GOT3 (cell line): Measurements from ENCODE around the gene TMEM163.

Experiments
- DNase-seq: peaks from one replicate; lab custom pipeline; 2025; ENCODE audit warnings: mixed read lengths; lab: John Stamatoyannopoulos, UW

TMEM163 gene

DNA sequence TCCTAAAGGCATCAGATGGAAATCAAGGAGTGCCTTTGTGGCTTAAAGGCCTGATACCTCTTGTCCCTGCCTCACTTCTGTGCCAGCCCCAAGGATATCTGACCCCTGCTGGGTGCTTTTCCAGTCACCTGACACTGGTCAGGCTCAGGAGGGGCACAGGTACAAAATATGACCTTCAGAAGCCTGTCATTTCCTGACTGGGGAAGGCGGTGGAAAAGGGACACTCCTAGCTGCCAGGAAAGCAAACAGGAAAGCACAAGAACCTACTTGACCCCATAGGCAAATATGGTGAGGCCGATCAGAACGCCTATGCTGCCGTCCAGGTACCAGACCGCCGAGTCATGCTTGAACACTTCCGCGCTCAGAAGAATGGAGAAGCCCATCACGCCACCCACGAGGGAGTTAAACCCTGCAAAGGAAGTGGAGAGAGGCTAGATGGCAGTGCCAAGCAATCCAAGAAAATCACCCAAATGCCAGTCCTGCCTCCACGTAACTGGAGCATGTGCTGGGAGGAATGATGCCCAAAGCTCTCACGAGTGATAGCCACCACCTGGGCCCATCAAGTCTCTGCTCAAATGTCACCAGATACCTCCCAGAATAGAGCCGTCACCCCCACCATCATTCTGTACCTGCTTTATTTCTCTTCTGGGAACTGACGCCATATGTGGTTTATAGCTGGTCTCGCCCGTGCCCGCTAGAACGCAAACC, 260.9 kb downstream of the TMEM163 start:
- DNase-seq: no peak

- no peak for DNase-seq
Measured at GRCh38 chr2:134457353-134457752, 261.4 kb downstream of the TMEM163 start.

DNA sequence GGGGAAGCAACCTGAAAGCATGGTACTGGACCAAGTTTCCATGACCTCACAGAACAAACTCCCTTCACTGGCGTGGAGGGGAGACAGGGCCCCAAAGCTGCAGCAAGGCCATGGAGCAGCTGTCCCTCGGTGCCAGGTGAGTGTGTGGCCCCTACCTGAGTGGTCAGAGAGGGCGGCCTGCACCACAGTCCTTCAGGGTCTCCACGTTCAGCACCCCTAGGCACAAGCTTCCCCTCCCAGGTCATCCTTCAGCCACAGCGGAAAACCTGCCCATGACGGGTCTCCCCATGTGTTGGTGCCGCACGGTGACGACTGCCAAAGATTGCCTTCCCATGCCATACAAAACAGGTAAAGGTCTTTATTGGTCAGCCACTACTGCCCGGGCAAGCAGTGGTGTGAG, 263.4 kb downstream of the TMEM163 start:
- DNase-seq: no peak

DNA sequence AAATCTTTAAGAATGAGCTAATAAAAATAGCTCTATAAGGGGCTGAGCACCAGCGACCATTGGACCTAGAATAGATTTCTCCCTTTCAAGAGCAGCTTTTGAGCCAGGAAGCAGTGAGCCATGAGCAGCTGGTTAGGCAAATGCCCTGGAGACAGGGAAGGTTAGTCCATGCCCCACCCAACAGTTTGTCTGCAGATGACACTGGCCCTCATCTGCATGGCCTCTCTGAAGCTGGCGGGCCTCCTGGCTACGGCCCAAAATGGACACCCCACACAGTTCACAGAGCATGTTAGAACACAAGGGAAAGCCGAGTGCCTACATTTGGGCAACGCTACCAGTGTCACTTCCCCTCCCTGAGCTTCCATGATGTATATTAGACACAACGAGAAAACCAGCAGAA, 263.9 kb downstream of the TMEM163 start:
- no peak for DNase-seq

DNA sequence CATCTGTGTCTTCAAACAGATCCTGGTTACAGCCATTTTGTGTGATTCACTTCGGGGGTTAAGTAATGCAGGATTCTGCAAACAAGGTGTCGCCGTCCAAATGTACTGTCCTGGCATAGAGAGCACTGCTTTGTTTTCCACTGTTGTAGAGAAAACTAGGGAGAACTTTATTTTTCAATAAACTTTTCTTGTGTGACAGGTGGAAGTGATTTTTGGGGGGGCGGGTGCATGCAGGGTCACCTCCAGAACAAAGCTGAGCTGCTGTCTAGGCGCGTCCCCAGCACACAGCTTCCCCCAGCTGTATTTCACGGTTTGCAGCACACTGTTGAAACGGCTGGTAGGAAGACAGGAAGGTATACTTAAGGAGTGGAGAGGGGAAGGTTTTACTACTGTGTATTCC, 264.4 kb downstream of the TMEM163 start:
- DNase-seq: no peak

DNA sequence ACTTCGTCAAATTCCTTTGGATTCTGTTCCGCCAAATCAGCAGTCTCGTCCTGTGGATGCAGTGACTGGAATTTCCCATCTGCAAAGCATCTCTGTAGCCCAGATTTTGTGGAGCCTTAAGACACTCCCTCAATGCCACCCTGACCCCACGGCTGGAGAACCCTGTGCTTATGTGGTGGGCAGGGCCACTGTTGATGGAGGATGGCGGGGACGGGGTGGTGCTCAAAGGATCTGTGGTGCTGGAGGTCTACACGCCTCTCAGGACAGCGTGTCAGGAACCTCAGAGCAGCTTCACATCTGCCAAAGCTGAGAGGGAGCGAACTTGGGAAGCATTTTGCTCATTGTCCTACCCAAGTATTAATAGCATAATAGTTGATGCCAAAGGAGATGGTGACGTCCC, 264.8 kb downstream of the TMEM163 start:
- DNase-seq: no peak

GRCh38 chr2:134453476-134453875, 265.3 kb downstream of the TMEM163 start:
- DNase-seq: no peak

DNA sequence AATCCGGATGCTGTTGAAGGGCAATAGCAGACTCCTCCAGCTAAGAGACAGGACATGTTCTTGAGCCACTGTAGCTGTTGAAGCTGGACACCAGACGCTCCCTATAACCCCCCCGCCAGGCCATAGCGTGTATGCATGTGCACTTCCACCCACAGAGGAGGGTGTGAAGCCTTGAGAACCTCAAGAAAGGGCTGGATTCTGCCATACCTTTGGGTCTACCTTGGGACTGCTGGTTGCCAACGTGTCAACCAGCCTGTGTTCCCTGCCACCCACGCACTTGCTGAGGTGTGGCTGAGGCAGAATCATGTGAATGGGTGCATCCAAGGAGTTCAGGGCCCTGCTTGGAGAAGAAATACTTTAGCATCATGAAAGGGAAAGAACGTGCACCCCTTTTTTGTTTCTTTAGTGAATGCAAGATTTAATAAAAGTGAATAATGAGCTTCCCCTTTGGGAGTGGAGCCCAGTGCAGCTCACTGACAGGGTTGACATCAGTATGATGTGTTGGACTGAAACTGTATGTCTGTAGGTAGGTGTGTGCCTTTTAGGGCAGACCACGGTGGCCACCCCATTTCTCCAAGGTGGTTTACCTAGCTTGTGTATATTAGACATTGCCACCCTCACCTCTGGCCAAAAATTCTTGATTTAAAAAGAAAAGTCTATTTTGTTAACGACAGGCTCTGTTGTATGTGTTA, 266.6 kb downstream of the TMEM163 start:
- DNase-seq: no peak

DNA sequence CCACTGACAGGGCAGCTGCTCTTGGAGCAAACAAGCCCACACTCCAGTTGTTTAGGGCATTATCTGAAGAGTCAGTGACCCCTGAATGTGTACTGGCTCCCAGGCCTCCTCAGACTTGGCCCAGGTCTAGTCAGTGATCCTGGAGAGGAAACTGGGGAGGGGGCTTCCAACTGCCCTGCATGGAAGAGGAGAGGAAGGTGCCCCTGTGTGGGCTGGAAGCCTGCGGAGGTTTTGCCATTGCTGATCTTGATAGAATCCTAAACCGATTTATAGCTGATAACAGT, 267.5 kb downstream of the TMEM163 start:
- DNase-seq: no peak

- no peak for DNase-seq
Measured at GRCh38 chr2:134449751-134450513, 268.9 kb downstream of the TMEM163 start.

DNA sequence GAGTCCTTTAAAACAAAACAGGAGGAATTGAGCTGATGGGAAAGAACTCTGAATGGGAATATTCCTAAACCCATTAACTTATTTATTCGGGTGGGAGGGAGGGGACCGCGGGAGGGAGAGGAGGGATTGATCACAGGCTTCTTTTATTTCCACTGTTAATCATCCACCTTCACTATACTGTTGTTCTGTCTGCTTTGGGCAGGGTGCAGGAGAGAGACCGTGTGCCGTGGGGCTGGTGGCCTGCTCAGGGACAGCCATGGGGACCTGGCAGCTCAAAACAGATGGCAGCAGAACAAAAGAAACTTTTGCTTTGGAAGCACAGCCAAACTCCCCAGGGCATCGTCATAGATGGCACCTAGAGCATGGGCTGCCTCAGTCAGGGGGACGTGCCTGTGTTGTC, 269.6 kb downstream of the TMEM163 start:
- no peak for DNase-seq

DNA sequence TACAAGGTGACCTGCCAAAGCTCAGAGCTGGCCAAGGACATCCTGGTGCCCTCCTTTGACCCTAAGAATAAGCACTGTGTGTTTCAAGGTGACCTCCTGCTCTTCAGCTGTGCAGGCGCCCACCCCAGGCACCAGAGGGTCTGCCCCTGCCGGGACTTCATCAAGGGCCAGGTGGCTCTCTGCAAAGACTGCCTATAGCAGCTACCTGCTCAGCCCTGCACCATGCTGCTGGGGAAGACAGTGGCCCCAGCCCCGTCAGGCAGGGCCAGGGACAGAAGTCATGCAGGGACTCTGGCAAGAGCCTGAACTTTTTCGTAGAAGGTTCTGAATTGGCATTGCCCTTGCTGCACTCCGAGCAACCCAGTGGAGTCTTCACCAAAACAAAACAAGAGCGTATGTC, 270.1 kb downstream of the TMEM163 start:
- DNase-seq: no peak

DNA sequence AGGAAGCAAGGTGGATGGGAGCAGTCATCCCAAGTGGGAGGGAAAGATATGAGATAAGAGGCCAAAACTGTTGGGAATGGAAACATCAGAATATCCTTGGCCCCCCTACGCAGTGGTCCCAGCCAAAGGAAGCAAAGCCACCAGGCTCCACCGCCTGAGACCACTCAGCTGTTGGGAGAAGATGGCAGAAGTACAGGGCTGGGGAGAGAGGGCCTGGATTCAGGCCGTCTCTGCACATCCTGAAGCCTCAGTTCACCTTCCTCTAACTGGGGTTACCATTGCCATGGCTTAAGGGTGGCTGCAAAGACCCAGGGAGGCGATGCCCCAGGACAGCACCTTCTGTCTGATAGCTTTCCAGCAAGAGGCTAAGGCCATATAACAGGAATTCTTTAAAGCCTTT, 271.1 kb downstream of the TMEM163 start:
- no peak for DNase-seq

GRCh38 chr2:134446383-134447017, 272.3 kb downstream of the TMEM163 start:
- no peak for DNase-seq

GRCh38 chr2:134445985-134446382, 272.8 kb downstream of the TMEM163 start:
- DNase-seq: no peak

GRCh38 chr2:134445116-134445515, 273.7 kb downstream of the TMEM163 start:
- DNase-seq: no peak

- no peak for DNase-seq
Measured at GRCh38 chr2:134443814-134444480, 274.9 kb downstream of the TMEM163 start.

DNA sequence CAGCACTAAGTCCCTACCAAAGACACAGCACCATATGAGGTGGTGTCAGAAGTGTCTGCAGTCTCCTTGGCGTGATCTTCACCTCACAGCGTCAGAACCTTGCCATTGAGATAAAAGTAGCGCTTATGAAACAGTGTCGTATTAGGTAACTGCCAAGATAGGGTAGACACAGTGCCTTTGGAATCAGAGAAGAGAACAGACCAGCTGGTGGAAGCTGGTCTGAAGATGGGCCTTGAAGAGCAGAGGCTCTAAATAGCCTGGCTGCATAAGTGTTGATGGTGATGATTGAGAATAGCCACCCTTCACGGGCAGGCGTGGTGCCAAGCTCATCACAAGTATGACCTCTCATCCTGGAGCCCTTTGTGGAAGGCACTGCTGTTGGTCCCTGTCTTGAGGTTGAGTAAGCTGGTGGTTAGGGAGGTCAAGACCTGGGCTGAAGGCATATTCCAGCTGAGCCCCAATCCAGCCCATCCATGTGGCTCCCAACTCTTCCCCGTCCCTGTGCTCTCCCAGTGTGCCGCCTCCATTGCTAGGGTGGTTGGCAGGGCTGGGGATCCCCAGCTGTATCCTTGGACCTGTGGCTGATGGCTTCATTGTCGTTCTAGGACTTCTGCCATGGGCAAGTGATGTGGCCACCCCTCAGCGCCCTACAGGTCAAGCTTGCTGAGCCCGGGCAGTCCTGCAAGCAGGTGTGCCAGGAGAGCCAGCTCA, 277.5 kb downstream of the TMEM163 start:
- no peak for DNase-seq

DNA sequence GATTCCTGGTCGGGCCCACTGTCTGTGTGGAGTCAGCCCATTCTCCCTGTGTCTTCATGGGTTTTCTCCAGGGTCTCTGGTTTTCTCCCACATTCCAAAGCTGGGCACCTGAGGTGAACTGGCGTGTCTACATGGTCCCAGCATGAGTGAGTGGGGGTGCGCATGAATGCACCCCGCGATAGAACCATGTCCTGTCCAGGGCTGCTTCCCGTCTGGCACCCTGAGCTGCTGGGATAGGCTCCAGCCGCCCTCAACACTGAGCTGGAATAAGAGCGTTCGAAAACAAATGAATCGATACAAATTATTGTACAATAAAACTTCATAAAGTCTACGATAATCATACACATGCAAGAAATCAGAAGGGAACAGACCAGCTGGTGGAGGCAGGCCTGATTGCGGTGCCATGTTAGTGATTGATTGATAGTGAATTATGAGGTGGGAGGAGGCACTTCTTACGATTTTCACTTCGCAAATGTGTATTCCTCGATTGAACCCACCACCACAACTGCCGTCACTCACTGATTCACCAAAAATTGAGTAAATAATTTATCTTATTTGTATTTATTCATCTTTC, 278.4 kb downstream of the TMEM163 start:
- no peak for DNase-seq

DNA sequence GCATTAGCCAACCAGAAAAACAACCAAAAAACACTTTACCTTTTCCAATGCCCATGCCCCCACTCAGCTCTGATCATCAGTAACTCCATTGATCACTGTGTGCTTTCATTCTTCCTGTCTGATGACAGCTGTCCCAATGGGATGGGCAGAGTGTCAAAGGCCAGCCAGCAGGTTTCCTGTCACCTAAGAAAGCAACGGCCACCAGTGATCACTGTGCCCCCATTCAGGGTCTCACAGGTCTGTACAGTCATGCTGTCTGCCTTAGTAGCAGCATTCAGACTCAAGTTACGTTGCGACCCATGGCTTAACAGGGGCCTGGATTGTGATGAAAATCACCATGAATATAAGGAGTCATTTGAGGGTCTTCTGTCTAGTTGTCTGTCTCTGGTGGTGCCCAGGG, 280.4 kb downstream of the TMEM163 start:
- DNase-seq: no peak

DNA sequence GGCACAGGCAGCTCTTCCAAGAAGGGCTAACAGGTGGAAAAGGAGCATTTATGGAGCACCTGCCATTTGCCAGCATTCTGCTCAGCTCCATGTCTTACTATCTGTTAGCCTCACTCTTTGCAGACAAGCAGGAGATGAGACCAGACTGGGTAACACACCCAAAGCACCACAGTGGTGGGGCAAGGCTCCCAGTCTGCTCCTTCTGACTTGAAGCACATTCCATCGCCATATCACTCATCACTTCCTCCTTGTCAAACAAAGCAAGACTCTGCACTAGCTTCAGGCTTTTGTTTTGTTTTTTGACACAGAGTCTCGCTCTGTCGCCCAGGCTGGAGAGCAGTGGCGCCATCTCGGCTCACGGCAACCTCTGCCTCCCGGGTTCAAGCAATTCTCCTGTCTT, 282.1 kb downstream of the TMEM163 start:
- DNase-seq: no peak
